Ovary (tissue), 3 donors: ENCODE results near the gene COL13A1.

ENCODE experiments used
- CTCF ChIP-seq, 3 donors: fragments of 450-650 bp in 2 of 3; fragments of 200-600 bp in 1 of 3; IDR thresholded peaks; one replicate each; pipeline versions ENCODE4 v1.5.1 to v1.8.0; 2016 to 2022; ENCODE audit warnings: antibody characterized with exemption in 3 of 3, mild to moderate bottlenecking in 1 of 3
- EP300 ChIP-seq: sonication (generic); formaldehyde crosslinking; IDR thresholded peaks from one replicate; pipeline ENCODE4 v1.6.1; 2017; ENCODE audit warnings: antibody characterized with exemption
- donor health status: DM: no; HTN: no; CAD: no.

GRCh38 chr10:69819716-69820506 is 18.2 kb downstream of the COL13A1 start:
- no peak for TF ChIP-seq CTCF (IDR thresholded peaks at IDR 0.05)
- TF ChIP-seq EP300, result no peak
